ENCODE data around the gene STAG1. TPM values are rescaled to one million over a fixed set of nuclear protein-coding genes. Genes with fewer than 3 reads are reported as not detected.
"Not testable (repeated sequence)": the region's sequence is repeated elsewhere in the genome, so short reads cannot be mapped to it uniquely, and the experiment has no call there.

The STAG1 gene
- total RNA-seq, 1 donor, result 58.6 TPM

- no peaks in the 10 kb centered on the region for H4K20me1 ChIP-seq (ENCODE audit: insufficient read depth, low read length)
- no peak for DNase-seq (ENCODE audit: insufficient read length, low spot score, missing footprints)
- peaks cover 5% of the 10 kb centered on the region for H3K4me1 ChIP-seq (ENCODE audit: insufficient read depth, low read length)
- no peaks in the 10 kb centered on the region for H3K9me3 ChIP-seq (ENCODE audit: low read depth, low read length)
- H3K4me3 ChIP-seq (ENCODE audit: insufficient read depth, low read length), result no peak overlapping the region
- H3K27ac ChIP-seq (ENCODE audit: low read depth, low read length), result no peak overlapping the region
- H3K36me3 ChIP-seq (ENCODE audit: insufficient read depth, low read length), result peaks cover 4% of the 10 kb centered on the region
- H3K27me3 ChIP-seq (ENCODE audit: insufficient read depth, low read length), result no peaks in the 10 kb centered on the region
- H3K4me2 ChIP-seq (ENCODE audit: insufficient read depth, low read length), result no peak overlapping the region
- no peak overlapping the region for H2AFZ ChIP-seq (ENCODE audit: low read length)
- no peak for TF ChIP-seq CTCF (IDR thresholded peaks at IDR 0.05; ENCODE audit: extremely low read depth, low read depth, low read length)
- no peaks in the 10 kb centered on the region for H3K79me2 ChIP-seq (ENCODE audit: insufficient read depth, low read length)
Measured at GRCh38 chr3:136516656-136517055, 235.5 kb downstream of the STAG1 start.

- Histone ChIP-seq H3K27me3 (ENCODE audit: insufficient read depth, low read length) (no peaks in the 10 kb centered on the region), H3K4me3 (ENCODE audit: insufficient read depth, low read length) (no peak overlapping the region), H3K9me3 (ENCODE audit: low read depth, low read length) (no peaks in the 10 kb centered on the region), H4K20me1 (ENCODE audit: insufficient read depth, low read length) (no peaks in the 10 kb centered on the region), H3K36me3 (ENCODE audit: insufficient read depth, low read length) (peaks cover 3% of the 10 kb centered on the region), H3K27ac (ENCODE audit: low read depth, low read length) (no peak overlapping the region), H3K79me2 (ENCODE audit: insufficient read depth, low read length) (no peaks in the 10 kb centered on the region), H3K4me1 (ENCODE audit: insufficient read depth, low read length) (peaks cover 5% of the 10 kb centered on the region), H2AFZ (ENCODE audit: low read length) (no peak overlapping the region), H3K4me2 (ENCODE audit: insufficient read depth, low read length) (no peak overlapping the region)
- TF ChIP-seq CTCF (IDR thresholded peaks at IDR 0.05; ENCODE audit: extremely low read depth, low read depth, low read length), result no peak
- DNase-seq (ENCODE audit: insufficient read length, low spot score, missing footprints), result no peak
Measured at GRCh38 chr3:136516095-136516494, 236.1 kb downstream of the STAG1 start.

- H4K20me1 ChIP-seq (ENCODE audit: insufficient read depth, low read length); H3K4me3 ChIP-seq (ENCODE audit: insufficient read depth, low read length); H2AFZ ChIP-seq (ENCODE audit: low read length); H3K36me3 ChIP-seq (ENCODE audit: insufficient read depth, low read length); H3K79me2 ChIP-seq (ENCODE audit: insufficient read depth, low read length); H3K9me3 ChIP-seq (ENCODE audit: low read depth, low read length); H3K27ac ChIP-seq (ENCODE audit: low read depth, low read length); H3K27me3 ChIP-seq (ENCODE audit: insufficient read depth, low read length); H3K4me1 ChIP-seq (ENCODE audit: insufficient read depth, low read length); DNase-seq (ENCODE audit: insufficient read length, low spot score, missing footprints); H3K4me2 ChIP-seq (ENCODE audit: insufficient read depth, low read length): not testable (repeated sequence)
Measured at GRCh38 chr3:136514533-136514932, 237.6 kb downstream of the STAG1 start.

GRCh38 chr3:136513367-136513766 lies 238.8 kb downstream of the STAG1 start:
- Histone ChIP-seq H2AFZ (ENCODE audit: low read length) (no peak overlapping the region), H3K4me3 (ENCODE audit: insufficient read depth, low read length) (no peak overlapping the region), H3K9me3 (ENCODE audit: low read depth, low read length) (no peaks in the 10 kb centered on the region), H3K4me2 (ENCODE audit: insufficient read depth, low read length) (no peak overlapping the region), H4K20me1 (ENCODE audit: insufficient read depth, low read length) (no peaks in the 10 kb centered on the region), H3K36me3 (ENCODE audit: insufficient read depth, low read length) (no peaks in the 10 kb centered on the region), H3K4me1 (ENCODE audit: insufficient read depth, low read length) (peaks cover 5% of the 10 kb centered on the region), H3K27ac (ENCODE audit: low read depth, low read length) (no peak overlapping the region), H3K79me2 (ENCODE audit: insufficient read depth, low read length) (no peaks in the 10 kb centered on the region), H3K27me3 (ENCODE audit: insufficient read depth, low read length) (no peaks in the 10 kb centered on the region)
- TF ChIP-seq CTCF (IDR thresholded peaks at IDR 0.05; ENCODE audit: extremely low read depth, low read depth, low read length), result no peak
- no peak for DNase-seq (ENCODE audit: insufficient read length, low spot score, missing footprints)
